IMR-90 (cell line): ENCODE data around the gene LTA.

Experiments used
- MXI1 ChIP-seq: IDR thresholded peaks from 2 replicates; pipeline ENCODE4 v1.6.1; 2012; ENCODE audit warnings: low read depth, mild to moderate bottlenecking, low read length, moderate library complexity, borderline replicate concordance
- RFX5 ChIP-seq: IDR thresholded peaks from 2 replicates; pipeline ENCODE4 v1.8.0; 2012; ENCODE audit warnings: low read depth, mild to moderate bottlenecking, low read length, moderate library complexity

- no peak for TF ChIP-seq MXI1
- TF ChIP-seq RFX5 = no peak
These were observed 41.4 kb upstream of the LTA start for GRCh38 chr6:31530659-31531058.
